Tibial nerve (tissue), 4 donors: ENCODE measurements around the gene SLC35F3. TPM values are rescaled to one million over a fixed set of nuclear protein-coding genes. Genes with fewer than 3 reads are reported as not detected.

Experiments
- DNase-seq, 2 donors: peaks; one replicate each; pipeline ENCODE4 v3.0.0-alpha.2; 2019; ENCODE audit warnings: low spot score in 2 of 2
- H3K27ac ChIP-seq, 4 donors: fragments of 200-600 bp; sonication (generic) in 3 of 4; one replicate each; pipeline ENCODE4 v1.5.1; 2017 to 2019; ENCODE audit warnings: mild to moderate bottlenecking in 1 of 4
- H3K27me3 ChIP-seq, 2 donors: fragments of 200-600 bp; sonication (generic) in 1 of 2; one replicate each; pipeline versions ENCODE4 v1.5.1 to v1.6.0; 2017 to 2019
- H3K36me3 ChIP-seq, 3 donors: fragments of 200-600 bp; sonication (generic); one replicate each; pipeline ENCODE4 v1.5.1; 2018 to 2019
- H3K4me1 ChIP-seq, 4 donors: fragments of 200-600 bp; sonication (generic) in 3 of 4; one replicate each; pipeline ENCODE4 v1.5.1; 2017 to 2019
- H3K4me3 ChIP-seq, 4 donors: fragments of 200-600 bp; sonication (generic) in 3 of 4; one replicate each; pipeline ENCODE4 v1.5.1; 2017 to 2019; ENCODE audit warnings: mild to moderate bottlenecking in 1 of 4, moderate library complexity in 1 of 4
- H3K9me3 ChIP-seq, 4 donors: fragments of 200-600 bp; sonication (generic) in 3 of 4; one replicate each; pipeline ENCODE4 v1.5.1; 2017 to 2019
- CTCF ChIP-seq, 5 experiments: fragments of 200-600 bp in 3 of 5; fragments of 450-650 bp in 2 of 5; sonication (generic) in 3 of 5; IDR thresholded peaks; one replicate each; pipeline ENCODE4 v1.5.1; 2016 to 2019; ENCODE audit warnings: antibody characterized with exemption in 5 of 5, mild to moderate bottlenecking in 3 of 5, moderate library complexity in 2 of 5
- EP300 ChIP-seq, 2 donors: sonication (generic); formaldehyde crosslinking; IDR thresholded peaks; one replicate each; pipeline ENCODE4 v1.6.1; 2017; ENCODE audit warnings: antibody characterized with exemption in 2 of 2, mild to moderate bottlenecking in 1 of 2
- POLR2A ChIP-seq, 2 donors: fragments of 450-650 bp; IDR thresholded peaks; one replicate each; pipeline ENCODE4 v1.6.1; 2017; ENCODE audit warnings: antibody characterized with exemption in 2 of 2, mild to moderate bottlenecking in 2 of 2, moderate library complexity in 2 of 2
- WGBS, 2 donors: methylation state at CpG; one replicate each; pipeline ENCODE4 v1.1.5; 2018; 5-methylcytosine and 5-hydroxymethylcytosine counted together
- total RNA-seq, 4 donors: library from RNA; depleted of rRNA; stranded (reverse); fragments of >200 nt; gene quantifications; one replicate each; pipeline ENCODE4 v1.1.0, GENCODE V29; 2016

SLC35F3 gene
- total RNA-seq, 4 donors from 2014 or later = 0.90 TPM; not detected in 3

- no peak overlapping the region for H3K4me3 ChIP-seq
- peaks cover 0 to 23% (median 0%) of the 10 kb centered on the region in 4 donors for H3K9me3 ChIP-seq
- H3K27ac ChIP-seq = no peak overlapping the region
- DNase-seq = no peak
- TF ChIP-seq POLR2A (IDR thresholded peaks at IDR 0.05) (no peak), CTCF (IDR thresholded peaks at IDR 0.05) (no peak), EP300 (IDR thresholded peaks at IDR 0.05) (no peak)
- WGBS, 2 donors = 88 to 91% methylated on average over 4 of the region's 4 CpGs
- no peaks in the 10 kb centered on the region for H3K27me3 ChIP-seq
- no peaks in the 10 kb centered on the region for H3K36me3 ChIP-seq
- peaks cover 0 to 3% (median 0%) of the 10 kb centered on the region in 4 donors for H3K4me1 ChIP-seq
These were observed 381.7 kb downstream of the SLC35F3 start for GRCh38 chr1:234286206-234286605.

GRCh38 chr1:234288946-234289345, 384.5 kb downstream of the SLC35F3 start:
- WGBS, 2 donors = 43 to 53% methylated on average over 2 of the region's 2 CpGs
- no peak for TF ChIP-seq POLR2A (IDR thresholded peaks at IDR 0.05)
- no peak for TF ChIP-seq EP300 (IDR thresholded peaks at IDR 0.05)
- TF ChIP-seq CTCF (IDR thresholded peaks at IDR 0.05) = no peak
- H3K36me3 ChIP-seq = no peaks in the 10 kb centered on the region
- H3K27ac ChIP-seq = no peak overlapping the region
- peaks cover 0 to 23% (median 0%) of the 10 kb centered on the region in 4 donors for H3K9me3 ChIP-seq
- H3K27me3 ChIP-seq = no peaks in the 10 kb centered on the region
- DNase-seq = no peak
- H3K4me1 ChIP-seq = no peaks in the 10 kb centered on the region
- H3K4me3 ChIP-seq = no peak overlapping the region

- H3K36me3 ChIP-seq = no peaks in the 10 kb centered on the region
- 83 to 85% methylated on average over 2 of the region's 2 CpGs for WGBS, 2 donors
- TF ChIP-seq POLR2A (IDR thresholded peaks at IDR 0.05) (no peak), EP300 (IDR thresholded peaks at IDR 0.05) (no peak), CTCF (IDR thresholded peaks at IDR 0.05) (no peak)
- no peak overlapping the region for H3K4me3 ChIP-seq
- no peaks in the 10 kb centered on the region for H3K4me1 ChIP-seq
- H3K27me3 ChIP-seq = no peaks in the 10 kb centered on the region
- H3K27ac ChIP-seq = no peak overlapping the region
- H3K9me3 ChIP-seq = peaks cover 0 to 23% (median 0%) of the 10 kb centered on the region in 4 donors
- no peak for DNase-seq
These were observed 385.2 kb downstream of the SLC35F3 start for GRCh38 chr1:234289538-234290305.

GRCh38 chr1:234292011-234292410, 387.5 kb downstream of the SLC35F3 start:
- Histone ChIP-seq H3K36me3 (no peaks in the 10 kb centered on the region), H3K27ac (no peak overlapping the region), H3K4me1 (no peaks in the 10 kb centered on the region), H3K9me3 (peaks cover 0 to 23% (median 0%) of the 10 kb centered on the region in 4 donors), H3K27me3 (no peaks in the 10 kb centered on the region), H3K4me3 (no peak overlapping the region)
- DNase-seq = no peak
- TF ChIP-seq EP300 (IDR thresholded peaks at IDR 0.05) = no peak
- TF ChIP-seq POLR2A (IDR thresholded peaks at IDR 0.05) = no peak
- no peak for TF ChIP-seq CTCF (IDR thresholded peaks at IDR 0.05)
- 92 to 94% methylated on average over 4 of the region's 4 CpGs for WGBS, 2 donors

GRCh38 chr1:234292548-234292947, 388.1 kb downstream of the SLC35F3 start:
- DNase-seq = no peak
- H3K36me3 ChIP-seq = no peaks in the 10 kb centered on the region
- no peaks in the 10 kb centered on the region for H3K27me3 ChIP-seq
- 79 to 84% methylated on average over 2 of the region's 2 CpGs for WGBS, 2 donors
- TF ChIP-seq POLR2A (IDR thresholded peaks at IDR 0.05) = no peak
- peaks cover 0 to 23% (median 0%) of the 10 kb centered on the region in 4 donors for H3K9me3 ChIP-seq
- H3K4me1 ChIP-seq = no peaks in the 10 kb centered on the region
- H3K27ac ChIP-seq = no peak overlapping the region
- no peak overlapping the region for H3K4me3 ChIP-seq
